HG03354 (cell line): ENCODE measurements around the gene PDLIM5.
A peak's percentile ranks its signal among the peaks of the same experiment; 100 is the strongest.
"Not testable (repeated sequence)": the region's sequence is repeated elsewhere in the genome, so short reads cannot be mapped to it uniquely, and the experiment has no call there.

Experiments
- ATAC-seq: cut with Tn5 transposase; IDR thresholded peaks from one replicate; pipeline ENCODE4 v1.9.1; 2021; ENCODE audit warnings: mild to moderate bottlenecking; ENCODE audit not compliant: unreplicated experiment, poor library complexity, severe bottlenecking

PDLIM5 gene

DNA sequence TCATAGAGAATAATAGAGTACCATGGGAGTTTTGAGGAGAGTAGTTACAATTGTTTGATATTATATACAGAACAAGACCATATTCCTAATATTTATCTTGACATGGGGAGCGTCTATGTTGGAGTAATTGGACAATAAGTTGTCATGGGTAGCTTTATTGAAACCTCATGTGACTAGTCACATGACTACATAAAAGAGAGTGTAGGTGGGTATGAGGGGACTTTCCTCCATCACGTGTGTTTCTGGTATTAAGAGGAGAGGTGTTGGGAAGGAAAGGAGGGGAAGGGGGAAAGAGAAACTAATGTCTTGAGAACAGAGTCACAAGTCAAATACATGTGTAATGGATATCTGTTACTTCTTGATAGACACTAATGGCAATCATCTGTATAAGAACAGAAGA is 33.1 kb downstream of the PDLIM5 start:
- no peak for ATAC-seq

DNA sequence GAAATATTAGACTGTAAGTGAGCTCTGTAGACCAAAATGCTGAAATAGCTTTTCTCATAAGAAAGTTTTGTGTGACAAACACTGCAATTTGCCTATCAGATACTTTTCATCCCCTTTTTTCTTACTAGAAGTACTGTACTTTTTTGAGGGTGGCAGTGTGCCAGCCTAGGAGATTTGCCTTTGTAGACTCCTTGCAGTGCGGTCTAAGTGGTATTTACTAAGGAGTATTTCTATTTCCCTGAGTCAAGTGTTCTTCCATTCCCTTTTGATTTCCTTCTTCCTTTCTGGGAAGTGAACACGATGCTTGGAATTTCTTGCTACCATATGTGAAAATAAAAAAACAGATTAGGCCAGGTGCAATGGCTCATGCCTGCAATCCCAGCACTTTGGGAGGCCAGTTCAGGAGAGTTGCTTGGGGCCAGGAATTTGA is 34.6 kb downstream of the PDLIM5 start:
- ATAC-seq: no peak

DNA sequence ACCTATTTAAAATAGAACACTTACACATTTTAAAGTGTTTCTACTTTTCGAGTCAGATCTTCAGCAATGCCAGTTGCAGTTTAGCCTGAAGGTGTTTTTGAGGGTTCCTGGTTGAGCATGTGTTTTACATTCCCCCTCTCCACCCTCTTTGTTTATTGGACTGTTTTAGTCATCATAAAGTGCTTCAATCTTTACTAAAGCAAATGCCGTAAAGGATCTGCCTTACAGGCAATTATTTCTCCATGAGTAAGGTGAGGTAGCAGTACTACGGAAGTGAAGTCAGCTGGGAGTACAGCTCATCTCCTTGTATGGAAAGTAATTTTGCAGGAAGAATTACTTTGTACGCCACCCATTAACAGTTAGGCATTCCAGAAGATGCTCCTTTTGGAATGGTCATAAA is 36.9 kb downstream of the PDLIM5 start:
- no peak for ATAC-seq

DNA sequence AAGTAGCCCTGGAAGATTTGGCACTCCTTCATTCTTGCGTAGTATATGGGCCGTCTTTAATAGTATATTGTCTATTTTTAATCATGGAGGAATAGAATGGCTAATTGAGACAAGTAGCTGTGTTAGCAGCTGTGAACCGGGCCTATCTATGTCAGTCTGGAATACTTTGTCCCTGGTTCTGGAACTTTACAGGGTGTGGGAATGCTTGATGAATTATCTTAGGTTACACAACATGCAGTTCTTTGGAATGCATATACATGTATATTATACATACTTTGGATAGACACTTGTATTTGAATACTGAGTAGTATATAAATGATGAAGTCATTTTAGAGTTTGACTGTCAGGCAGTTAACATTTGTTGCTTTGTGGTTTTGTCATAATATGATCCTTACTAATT is 37.4 kb downstream of the PDLIM5 start:
- no peak for ATAC-seq

DNA sequence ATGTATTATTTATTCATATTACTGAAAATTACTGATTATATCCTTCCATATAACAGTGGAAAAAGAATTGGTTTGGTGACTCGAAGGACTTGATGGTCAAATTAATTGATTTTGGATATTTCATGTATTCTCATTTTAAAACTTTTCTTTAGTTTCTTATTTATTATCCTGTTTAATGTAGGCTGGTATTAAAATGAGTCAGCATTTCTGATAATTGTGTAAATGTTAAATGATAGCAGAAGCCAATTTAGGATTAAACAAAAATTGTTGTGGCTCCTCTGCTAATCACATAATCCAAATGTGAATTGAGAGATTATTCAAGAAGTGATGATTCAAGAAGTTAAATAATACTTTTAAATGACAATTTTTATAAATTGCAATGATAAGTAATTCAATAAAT is 38.7 kb downstream of the PDLIM5 start:
- no peak for ATAC-seq

DNA sequence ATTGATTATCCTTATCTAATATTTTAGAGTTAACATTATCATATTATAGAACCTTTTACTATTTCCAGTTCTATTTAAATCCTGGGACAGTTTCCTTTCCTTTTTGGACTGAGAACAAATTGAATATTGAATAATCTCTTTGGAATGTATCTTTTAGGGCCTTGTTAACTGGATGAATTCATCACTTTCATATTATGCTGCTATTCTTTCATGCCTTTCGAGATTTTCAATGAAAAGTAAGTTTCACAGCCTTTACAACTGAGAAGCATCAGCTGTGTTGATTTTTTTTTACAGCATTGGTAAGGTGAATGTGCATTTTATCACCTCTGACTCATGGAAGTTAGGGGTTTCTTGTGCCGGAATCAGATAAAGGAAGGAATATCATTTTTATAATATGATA is 39.6 kb downstream of the PDLIM5 start:
- no peak for ATAC-seq

DNA sequence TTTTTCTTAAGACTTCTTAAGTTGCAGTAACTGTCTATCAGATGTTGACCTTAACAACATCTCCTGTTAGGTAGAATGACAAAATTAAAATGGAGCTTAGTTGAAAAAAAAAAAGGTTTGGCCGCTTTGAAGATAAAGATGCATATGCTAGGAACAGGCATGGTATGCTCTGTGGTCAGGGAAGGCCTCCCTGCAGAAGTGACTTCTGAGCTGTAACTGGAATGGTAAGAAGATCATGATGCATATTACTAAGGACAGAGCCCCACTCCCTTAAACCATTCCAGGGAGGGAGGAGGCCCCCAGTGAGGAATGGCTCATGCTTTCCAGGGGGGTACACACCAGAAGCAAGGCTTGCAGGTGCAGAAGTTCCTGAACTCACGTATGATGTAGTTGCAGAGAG is 43.7 kb downstream of the PDLIM5 start:
- no peak for ATAC-seq

DNA sequence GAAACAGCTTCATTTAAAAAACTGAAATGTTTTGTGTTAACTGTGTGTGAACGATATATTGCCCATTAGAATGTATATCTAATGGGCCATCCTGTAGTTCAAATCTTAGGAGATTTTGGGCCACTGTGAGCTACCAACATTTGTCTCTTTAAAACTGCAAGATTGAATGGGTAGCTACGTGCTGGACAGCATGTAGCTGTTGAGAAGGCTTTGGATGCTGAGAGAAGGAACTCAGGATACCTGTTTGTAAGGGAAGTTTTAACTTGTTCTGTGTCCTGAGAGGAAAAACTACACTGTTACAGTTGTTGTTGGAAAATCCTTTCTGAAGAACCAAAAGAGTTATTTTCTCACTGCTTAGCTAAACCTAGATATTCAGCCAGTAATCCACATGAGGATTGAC is 45.9 kb downstream of the PDLIM5 start:
- no peak for ATAC-seq

DNA sequence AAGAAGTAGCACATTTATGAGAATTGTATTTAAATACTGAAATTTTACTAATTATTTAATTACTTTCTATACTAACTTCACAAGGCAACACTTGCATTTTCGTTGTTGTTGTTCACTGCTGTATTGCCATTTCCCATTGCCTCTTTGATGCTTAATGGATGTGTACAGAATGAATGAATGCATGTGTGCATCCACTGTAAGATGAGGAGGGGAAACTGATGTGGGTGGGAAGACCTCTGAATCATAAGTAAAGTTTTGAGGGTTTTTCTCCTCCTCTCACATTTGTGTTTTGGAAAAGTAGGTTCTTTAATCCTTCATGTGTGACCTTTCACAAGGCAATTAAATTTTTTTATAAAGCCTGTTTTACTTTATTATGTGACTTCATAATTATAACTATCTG is 46.8 kb downstream of the PDLIM5 start:
- ATAC-seq: no peak

DNA sequence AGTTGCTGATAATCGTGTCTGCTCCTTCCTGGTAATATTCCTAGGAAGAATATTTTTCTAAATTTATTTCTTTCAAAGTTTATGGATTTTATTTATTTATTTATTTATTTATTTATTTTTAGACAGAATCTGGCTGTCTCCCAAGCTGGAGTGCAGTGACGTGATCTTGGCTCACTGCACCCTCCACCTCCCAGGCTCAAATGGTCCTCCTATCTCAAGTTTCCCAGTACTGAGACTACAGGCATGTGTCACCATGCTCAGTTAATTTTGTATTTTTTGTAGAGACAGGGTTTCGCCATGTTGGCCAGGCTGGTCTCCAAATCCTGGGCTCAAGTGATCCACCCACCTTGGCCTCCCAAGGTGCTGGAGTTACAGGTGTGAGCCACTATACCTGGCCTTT is 48.9 kb downstream of the PDLIM5 start:
- ATAC-seq: no peak

DNA sequence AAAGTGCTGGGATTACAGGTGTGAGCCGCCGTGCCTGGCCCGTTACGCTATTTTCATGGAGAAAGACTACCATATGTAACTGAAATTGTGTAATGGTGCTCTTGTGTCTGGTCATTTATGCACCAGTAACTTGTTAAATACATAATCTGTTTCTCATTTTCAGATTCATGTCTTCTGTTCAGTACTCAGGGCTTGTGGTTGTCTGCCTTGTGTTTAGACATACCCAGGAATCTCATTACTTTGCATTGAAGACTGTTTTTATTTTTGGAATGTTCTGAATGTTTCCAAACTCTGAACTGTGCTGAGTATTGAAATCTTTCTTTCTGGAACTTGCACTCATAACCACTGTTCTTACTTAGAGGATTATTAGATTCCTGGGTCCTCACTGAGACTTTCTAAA is 52.8 kb downstream of the PDLIM5 start:
- peak; percentile 53 for ATAC-seq

DNA sequence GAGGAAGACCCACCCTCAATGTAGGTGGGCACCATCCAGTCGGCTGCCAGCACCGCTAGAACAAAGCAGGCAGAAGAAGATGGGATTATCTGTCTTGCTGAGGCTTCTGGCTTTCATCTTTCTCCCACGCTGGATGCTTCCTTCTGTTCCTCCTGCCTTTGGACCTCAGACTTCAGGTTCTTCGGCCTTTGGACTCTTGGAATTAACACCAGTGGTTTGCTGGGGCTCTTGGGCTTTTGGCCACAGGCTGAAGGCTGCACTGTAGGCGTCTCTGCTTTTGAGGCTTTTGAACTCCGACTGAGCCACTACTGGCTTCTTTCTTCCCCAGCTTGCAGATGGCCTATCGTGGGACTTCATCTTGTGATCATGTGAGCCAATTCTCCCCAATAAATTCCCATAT is 55.1 kb downstream of the PDLIM5 start:
- no peak for ATAC-seq

DNA sequence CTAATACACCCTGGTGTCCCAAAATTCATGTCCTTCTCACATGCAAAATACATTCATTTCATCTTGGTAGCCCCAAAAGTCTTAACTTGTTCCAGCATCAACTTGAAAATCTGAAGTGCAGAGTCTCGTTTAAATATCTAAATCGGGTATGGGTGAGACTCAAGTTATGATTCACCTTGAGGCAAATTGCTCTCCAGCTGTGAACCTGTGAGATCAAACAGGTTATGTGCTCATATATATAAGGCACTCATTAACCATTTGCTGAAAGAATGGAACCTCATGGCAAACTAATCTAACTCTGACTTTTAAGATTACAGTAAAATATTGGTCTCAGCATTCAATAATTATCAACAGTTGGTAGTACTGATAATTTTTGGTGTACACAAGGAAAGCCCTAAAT is 55.5 kb downstream of the PDLIM5 start:
- no peak for ATAC-seq

DNA sequence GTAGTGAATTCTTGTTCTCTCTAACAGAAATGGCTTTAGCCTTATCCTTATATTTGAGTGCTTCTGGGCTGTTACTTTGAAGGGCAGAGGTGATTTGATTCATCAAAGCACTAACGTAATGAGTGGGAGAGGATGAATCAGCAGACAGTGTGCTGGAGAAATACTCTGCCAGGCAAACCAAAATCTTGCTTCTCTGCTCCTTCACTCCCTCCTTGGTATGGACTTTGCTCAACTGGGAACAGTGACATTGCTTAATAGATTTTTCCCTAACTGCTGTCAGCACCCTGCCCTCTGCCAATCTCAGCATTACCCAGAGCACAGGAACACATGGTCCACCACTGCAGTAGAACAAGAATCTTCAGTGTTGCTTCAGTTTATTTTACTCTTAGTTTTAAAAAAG is 56.0 kb downstream of the PDLIM5 start:
- ATAC-seq: no peak

DNA sequence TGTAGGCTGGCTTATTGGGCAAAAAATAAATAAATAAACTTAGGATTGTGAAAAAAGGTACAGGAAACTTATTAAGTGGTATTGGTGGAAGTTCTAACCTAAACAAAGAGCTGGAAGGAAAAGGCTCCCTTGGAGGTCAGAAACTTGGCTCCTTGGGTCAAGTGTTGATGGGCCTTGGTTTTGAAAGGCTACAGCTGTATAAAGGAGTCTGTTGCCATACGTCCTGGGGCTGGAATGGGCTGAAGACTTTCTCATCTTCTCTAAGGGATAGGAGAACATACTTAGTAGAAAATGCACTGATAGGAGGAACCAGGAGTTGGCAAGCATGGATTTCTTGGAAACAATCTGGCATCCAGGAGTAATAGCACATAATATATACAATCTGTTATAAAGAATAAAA is 56.6 kb downstream of the PDLIM5 start:
- no peak for ATAC-seq

DNA sequence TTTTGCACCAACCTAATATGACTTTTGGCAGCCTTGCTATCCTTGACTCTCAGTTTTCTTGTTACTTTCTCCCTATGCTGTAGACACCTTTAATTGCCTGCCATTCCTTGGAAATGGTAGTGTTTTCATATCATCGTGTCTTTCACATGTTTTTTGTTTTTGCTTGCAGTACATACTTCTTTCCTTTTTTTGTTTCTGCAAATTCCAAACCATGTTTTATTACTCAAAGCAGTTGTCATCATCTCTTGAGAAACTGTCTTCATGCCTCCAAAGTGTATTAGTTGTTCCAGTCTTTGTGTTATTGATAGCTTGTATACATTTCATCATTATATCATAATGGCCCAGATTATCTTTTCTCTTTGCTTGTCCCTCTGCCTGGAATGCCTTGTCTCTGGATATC is 57.1 kb downstream of the PDLIM5 start:
- ATAC-seq: no peak

DNA sequence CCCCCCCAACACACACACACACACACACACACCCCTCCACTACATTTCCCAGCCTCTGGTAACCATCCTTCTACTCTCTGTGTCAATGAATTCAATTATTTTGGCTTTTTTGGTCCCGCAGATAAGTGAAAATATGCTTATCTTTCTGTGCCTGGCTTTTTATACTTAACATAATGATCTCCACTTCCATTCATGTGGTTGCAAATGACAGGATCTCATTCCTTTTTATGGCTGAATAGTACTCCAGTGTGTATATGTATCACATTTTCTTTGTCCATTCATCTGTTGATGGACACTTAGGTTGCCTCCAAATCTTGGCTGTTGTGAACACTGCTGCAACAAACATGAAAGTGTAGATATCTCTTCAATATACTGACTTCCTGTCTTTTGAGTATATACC is 59.8 kb downstream of the PDLIM5 start:
- no peak for ATAC-seq

DNA sequence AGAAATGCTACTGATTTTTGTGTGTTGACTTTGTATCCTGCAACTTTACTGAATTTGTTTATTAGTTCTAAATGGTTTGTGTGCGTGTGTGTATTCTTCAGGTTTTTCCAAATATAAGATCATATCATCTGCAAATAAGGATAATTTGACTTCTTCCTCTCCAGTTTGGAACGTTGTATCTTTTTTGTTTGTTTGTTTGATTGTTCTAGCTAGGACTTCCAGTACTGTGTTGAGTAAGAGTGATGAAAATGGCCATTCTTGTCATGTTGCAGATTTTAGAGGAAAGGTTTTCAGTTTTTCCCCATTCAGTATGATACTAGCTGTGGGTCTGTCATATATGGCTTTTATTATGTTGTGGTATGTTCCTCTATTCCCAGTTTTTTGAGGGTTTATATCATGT is 61.8 kb downstream of the PDLIM5 start:
- not testable (repeated sequence) for ATAC-seq

DNA sequence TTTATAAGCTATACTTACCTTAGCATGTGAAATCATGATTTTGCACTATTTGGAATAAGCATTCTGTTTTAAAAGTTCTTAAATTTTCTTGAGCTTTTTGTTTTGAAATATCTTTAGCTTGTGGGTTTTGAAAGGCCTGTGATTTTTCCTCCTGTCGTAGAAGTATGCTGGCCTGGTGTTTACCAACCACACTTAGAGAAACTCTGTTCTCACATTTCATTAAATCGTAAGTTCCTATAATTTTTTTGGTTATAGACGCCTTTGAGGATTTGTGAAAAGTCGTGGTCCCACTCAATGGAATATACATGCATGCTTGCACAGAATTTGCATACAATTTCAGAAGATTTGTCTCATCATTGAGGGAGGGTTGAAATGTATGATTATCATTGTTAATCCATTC is 63.6 kb downstream of the PDLIM5 start:
- no peak for ATAC-seq

DNA sequence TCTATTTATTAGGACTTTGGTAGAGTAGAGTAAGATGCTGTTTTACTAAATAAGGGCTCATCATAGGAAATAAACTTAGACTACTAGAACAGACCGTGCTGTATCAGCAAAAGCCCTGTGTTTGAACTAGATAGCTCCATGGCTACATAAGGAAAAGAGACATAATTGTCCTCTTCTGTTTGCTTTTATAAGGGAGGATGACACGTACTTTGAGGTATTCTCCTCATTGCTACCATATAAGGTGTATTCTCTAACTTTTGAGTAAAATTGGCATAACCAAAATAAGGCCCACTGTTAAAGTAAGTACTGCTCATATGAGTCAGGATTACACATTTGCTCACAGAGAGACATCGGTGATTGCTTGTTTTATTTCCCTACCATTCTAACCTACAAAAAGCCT is 64.3 kb downstream of the PDLIM5 start:
- no peak for ATAC-seq

DNA sequence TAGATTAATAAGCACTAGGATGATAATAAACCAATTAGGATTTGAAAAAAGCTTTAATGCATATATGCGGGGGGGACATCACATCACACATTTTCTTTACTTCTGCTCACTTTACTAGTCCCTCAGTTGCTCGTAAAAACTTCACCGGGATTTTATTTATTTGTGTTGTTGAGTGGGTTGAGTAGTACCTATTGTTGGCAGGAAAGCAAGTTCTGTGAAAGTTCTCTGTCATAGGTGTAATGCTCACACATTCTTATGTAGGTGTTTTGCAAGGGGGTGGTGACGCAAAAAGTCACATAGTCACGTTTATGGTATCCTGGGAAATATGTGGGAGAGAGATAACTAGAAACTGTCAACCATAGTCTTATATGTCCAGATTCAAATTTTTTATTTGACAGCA is 65.3 kb downstream of the PDLIM5 start:
- no peak for ATAC-seq

DNA sequence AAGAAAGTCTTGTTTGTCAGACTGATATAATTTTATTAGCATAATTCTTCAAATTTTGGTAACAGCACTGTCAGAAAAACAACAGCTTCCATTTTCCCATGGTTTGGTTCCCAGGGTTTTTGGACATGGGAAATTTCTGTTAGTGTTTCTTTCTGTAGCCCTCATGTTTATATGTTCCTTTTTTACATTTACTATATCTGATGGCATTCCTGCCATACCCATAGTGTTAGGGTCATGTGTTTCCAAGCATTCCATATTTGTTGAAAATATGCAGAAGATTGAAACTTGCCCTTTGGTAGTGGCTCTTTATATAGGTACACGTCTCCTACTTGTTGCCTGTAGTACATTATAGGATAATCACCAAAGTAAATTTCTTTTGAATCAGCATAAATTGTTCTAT is 65.8 kb downstream of the PDLIM5 start:
- ATAC-seq: no peak

DNA sequence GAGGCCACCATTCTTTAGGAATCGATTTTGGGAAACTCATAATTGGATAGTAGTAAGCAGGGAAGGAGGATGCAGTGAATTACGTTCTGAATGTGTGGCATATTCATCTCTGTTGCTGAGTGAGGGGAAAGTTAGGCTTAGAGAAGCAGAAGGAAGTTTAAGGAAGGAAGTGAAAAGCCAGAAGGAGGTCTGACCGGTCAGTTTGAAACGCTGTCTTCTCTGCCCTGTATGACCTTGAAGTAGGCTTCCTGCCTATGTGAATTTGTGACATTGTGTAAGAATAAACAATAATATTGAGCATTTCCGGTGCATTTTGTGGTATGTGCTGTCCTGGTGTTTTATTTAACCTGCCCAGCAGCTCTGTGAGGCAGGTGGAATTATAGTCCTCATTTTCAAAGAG is 67.3 kb downstream of the PDLIM5 start:
- ATAC-seq: no peak
